Measurements from ENCODE around the gene TGFB1.
A peak's percentile ranks its signal among the peaks of the same experiment; 100 is the strongest.

TGFB1 gene

DNA sequence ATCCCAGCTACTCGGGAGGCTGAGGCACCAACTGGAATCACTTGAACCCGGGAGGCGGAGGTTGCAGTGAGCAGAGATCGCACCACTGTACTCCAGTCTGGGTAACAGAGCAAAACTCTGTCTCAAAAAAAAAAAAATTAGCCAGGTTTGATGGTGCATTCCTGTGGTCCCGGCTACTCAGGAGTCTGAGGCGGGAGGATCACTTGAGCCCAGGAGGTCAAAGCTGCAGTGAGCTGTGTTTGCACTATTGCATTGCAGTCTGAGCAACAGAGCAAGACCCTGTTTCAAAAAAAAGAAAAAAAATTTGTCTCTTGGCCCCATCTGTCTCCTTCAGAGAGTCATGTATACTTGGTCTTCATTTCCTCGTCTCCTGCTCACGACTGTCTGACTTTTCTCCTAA, 42.1 kb downstream of the TGFB1 start:
- H3K4me1 ChIP-seq (ENCODE audit: control extremely low read depth in 1 of 4, control insufficient read depth in 4 of 4, insufficient read depth in 4 of 4, low read length in 3 of 4) = peaks cover 22 to 46% (median 41%) of the 10 kb centered on the region in 4 experiments
- ChIA-PET POLR2A (interaction anchor here (0.6 to 3.6 kb wide), 3 partner anchors 9 to 169 kb away, joined by 3 to 18 read pairs (median 6); no protein-coding TSS in a partner anchor), CTCF (interaction anchor here (1.0 to 1.4 kb wide), 3 partner anchors 9 to 252 kb away, joined by 3 to 6 read pairs (median 5); no protein-coding TSS in a partner anchor)
- 98% methylated on average over 6 of the region's 8 CpGs for WGBS (ENCODE audit: insufficient coverage)
- no peaks in the 10 kb centered on the region for H3K9me3 ChIP-seq (ENCODE audit: control extremely low read depth in 1 of 5, control insufficient read depth in 4 of 5, insufficient read depth in 2 of 5, low read depth in 1 of 5, low read length in 4 of 5)
- peak overlapping the region in 1 of 7 experiments; percentile 99 for H3K4me3 ChIP-seq (ENCODE audit: control insufficient read depth in 1 of 7, extremely low read depth in 1 of 7, insufficient read depth in 4 of 7, low read depth in 2 of 7, low read length in 6 of 7)
- peaks cover 7 to 48% (median 31%) of the 10 kb centered on the region in 4 experiments for H3K36me3 ChIP-seq (ENCODE audit: control insufficient read depth in 4 of 4, insufficient read depth in 4 of 4, low read length in 3 of 4)
- DNase-seq = no peak
- H3K27me3 ChIP-seq (replicated peaks in 2 of 5; ENCODE audit: control insufficient read depth in 4 of 5, insufficient read depth in 5 of 5, low read length in 4 of 5) = no peaks in the 10 kb centered on the region
- H3K27ac ChIP-seq (ENCODE audit: insufficient read depth in 1 of 2, low read depth in 1 of 2, low read length in 2 of 2, poor library complexity in 1 of 2, severe bottlenecking in 2 of 2) = peak overlapping the region in 1 of 2 experiments; percentile 97

GRCh38 chr19:41311072-41311471, 42.6 kb downstream of the TGFB1 start:
- Histone ChIP-seq H3K4me1 (ENCODE audit: control extremely low read depth in 1 of 4, control insufficient read depth in 4 of 4, insufficient read depth in 4 of 4, low read length in 3 of 4) (peaks cover 24 to 51% (median 47%) of the 10 kb centered on the region in 4 experiments), H3K27ac (ENCODE audit: insufficient read depth in 1 of 2, low read depth in 1 of 2, low read length in 2 of 2, poor library complexity in 1 of 2, severe bottlenecking in 2 of 2) (peak overlapping the region; percentile 94 to 97), H3K4me3 (ENCODE audit: control insufficient read depth in 1 of 7, extremely low read depth in 1 of 7, insufficient read depth in 4 of 7, low read depth in 2 of 7, low read length in 6 of 7) (peak overlapping the region in 6 of 7 experiments; percentile 72 to 99 (median 94)), H3K27me3 (replicated peaks in 2 of 5; ENCODE audit: control insufficient read depth in 4 of 5, insufficient read depth in 5 of 5, low read length in 4 of 5) (no peaks in the 10 kb centered on the region), H3K36me3 (ENCODE audit: control insufficient read depth in 4 of 4, insufficient read depth in 4 of 4, low read length in 3 of 4) (peaks cover 5 to 48% (median 30%) of the 10 kb centered on the region in 4 experiments), H3K9me3 (ENCODE audit: control extremely low read depth in 1 of 5, control insufficient read depth in 4 of 5, insufficient read depth in 2 of 5, low read depth in 1 of 5, low read length in 4 of 5) (no peaks in the 10 kb centered on the region)
- ChIA-PET CTCF (interaction anchor here (1.0 to 1.7 kb wide), 5 partner anchors 9 to 253 kb away, joined by 3 to 6 read pairs (median 4); no protein-coding TSS in a partner anchor), POLR2A (interaction anchor here (1.0 to 3.9 kb wide), 4 partner anchors 9 to 41 kb away, joined by 3 to 25 read pairs (median 10); no protein-coding TSS in a partner anchor)
- DNase-seq = no peak
- WGBS (ENCODE audit: insufficient coverage) = 79% methylated on average over 5 of the region's 5 CpGs

GRCh38 chr19:41310033-41310831, 43.5 kb downstream of the TGFB1 start, which contains the start of gene CCDC97:
Gene CCDC97 (plus strand): TSS chr19:41310172. CDS start chr19:41310311, 139 bp downstream.
- 0% methylated on average over 28 of the region's 47 CpGs for WGBS (ENCODE audit: insufficient coverage)
- H3K4me3 ChIP-seq (ENCODE audit: control insufficient read depth in 1 of 7, extremely low read depth in 1 of 7, insufficient read depth in 4 of 7, low read depth in 2 of 7, low read length in 6 of 7) = peak within 1 kb of the TSS; percentile 72 to 99 (median 94)
- peak within 1 kb of the TSS; percentile 94 to 97 for H3K27ac ChIP-seq (ENCODE audit: insufficient read depth in 1 of 2, low read depth in 1 of 2, low read length in 2 of 2, poor library complexity in 1 of 2, severe bottlenecking in 2 of 2)
- H3K27me3 ChIP-seq (replicated peaks in 2 of 5; ENCODE audit: control insufficient read depth in 4 of 5, insufficient read depth in 5 of 5, low read length in 4 of 5) = no peaks in the 10 kb centered on the region
- peak; percentile 90 to 96 (median 95) for DNase-seq
- peaks cover 5 to 50% (median 30%) of the 10 kb centered on the region in 4 experiments for H3K36me3 ChIP-seq (ENCODE audit: control insufficient read depth in 4 of 4, insufficient read depth in 4 of 4, low read length in 3 of 4)
- POLR2A ChIA-PET = interaction anchor here (0.7 to 4.5 kb wide), 6 partner anchors 12 to 46 kb away, joined by 3 to 42 read pairs (median 17); partner anchors contain the start of gene HNRNPUL1
- H3K9me3 ChIP-seq (ENCODE audit: control extremely low read depth in 1 of 5, control insufficient read depth in 4 of 5, insufficient read depth in 2 of 5, low read depth in 1 of 5, low read length in 4 of 5) = no peaks in the 10 kb centered on the region
- CTCF ChIA-PET = interaction anchor here (1.0 to 3.3 kb wide), 5 partner anchors 10 to 121 kb away, joined by 3 to 12 read pairs (median 6); no protein-coding TSS in a partner anchor
- H3K4me1 ChIP-seq (ENCODE audit: control extremely low read depth in 1 of 4, control insufficient read depth in 4 of 4, insufficient read depth in 4 of 4, low read length in 3 of 4) = peaks cover 25 to 59% (median 55%) of the 10 kb centered on the region in 4 experiments

GRCh38 chr19:41309180-41310032, 44.3 kb downstream of the TGFB1 start:
- peak overlapping the region; percentile 72 to 99 (median 94) for H3K4me3 ChIP-seq (ENCODE audit: control insufficient read depth in 1 of 7, extremely low read depth in 1 of 7, insufficient read depth in 4 of 7, low read depth in 2 of 7, low read length in 6 of 7)
- no peak for DNase-seq
- H3K36me3 ChIP-seq (ENCODE audit: control insufficient read depth in 4 of 4, insufficient read depth in 4 of 4, low read length in 3 of 4) = peaks cover 7 to 56% (median 33%) of the 10 kb centered on the region in 4 experiments
- POLR2A ChIA-PET = interaction anchor here (0.6 to 4.5 kb wide), 9 partner anchors 11 to 129 kb away, joined by 3 to 42 read pairs (median 15); partner anchors contain the start of gene HNRNPUL1
- peaks cover 26 to 68% (median 59%) of the 10 kb centered on the region in 4 experiments for H3K4me1 ChIP-seq (ENCODE audit: control extremely low read depth in 1 of 4, control insufficient read depth in 4 of 4, insufficient read depth in 4 of 4, low read length in 3 of 4)
- no peaks in the 10 kb centered on the region for H3K27me3 ChIP-seq (replicated peaks in 2 of 5; ENCODE audit: control insufficient read depth in 4 of 5, insufficient read depth in 5 of 5, low read length in 4 of 5)
- H3K9me3 ChIP-seq (ENCODE audit: control extremely low read depth in 1 of 5, control insufficient read depth in 4 of 5, insufficient read depth in 2 of 5, low read depth in 1 of 5, low read length in 4 of 5) = no peaks in the 10 kb centered on the region
- WGBS (ENCODE audit: insufficient coverage) = 5% methylated on average over 24 of the region's 26 CpGs
- peak overlapping the region; percentile 94 to 97 for H3K27ac ChIP-seq (ENCODE audit: insufficient read depth in 1 of 2, low read depth in 1 of 2, low read length in 2 of 2, poor library complexity in 1 of 2, severe bottlenecking in 2 of 2)
- CTCF ChIA-PET = interaction anchor here (0.6 to 4.0 kb wide), 22 partner anchors 9 to 263 kb away, joined by 3 to 39 read pairs (median 5); partner anchors contain the start of gene HNRNPUL1

- Histone ChIP-seq H3K27me3 (replicated peaks in 2 of 5; ENCODE audit: control insufficient read depth in 4 of 5, insufficient read depth in 5 of 5, low read length in 4 of 5) (no peaks in the 10 kb centered on the region), H3K36me3 (ENCODE audit: control insufficient read depth in 4 of 4, insufficient read depth in 4 of 4, low read length in 3 of 4) (peaks cover 12 to 62% (median 36%) of the 10 kb centered on the region in 4 experiments), H3K4me1 (ENCODE audit: control extremely low read depth in 1 of 4, control insufficient read depth in 4 of 4, insufficient read depth in 4 of 4, low read length in 3 of 4) (peaks cover 26 to 75% (median 62%) of the 10 kb centered on the region in 4 experiments), H3K9me3 (ENCODE audit: control extremely low read depth in 1 of 5, control insufficient read depth in 4 of 5, insufficient read depth in 2 of 5, low read depth in 1 of 5, low read length in 4 of 5) (no peaks in the 10 kb centered on the region), H3K27ac (ENCODE audit: insufficient read depth in 1 of 2, low read depth in 1 of 2, low read length in 2 of 2, poor library complexity in 1 of 2, severe bottlenecking in 2 of 2) (peak overlapping the region; percentile 94 to 97), H3K4me3 (ENCODE audit: control insufficient read depth in 1 of 7, extremely low read depth in 1 of 7, insufficient read depth in 4 of 7, low read depth in 2 of 7, low read length in 6 of 7) (peak overlapping the region in 5 of 7 experiments; percentile 26 to 99 (median 95))
- WGBS (ENCODE audit: insufficient coverage) = 8% methylated on average over 6 of the region's 8 CpGs
- DNase-seq = peak; percentile 89 to 95 (median 92)
- CTCF ChIA-PET = interaction anchor here (0.6 to 4.0 kb wide), 22 partner anchors 8 to 263 kb away, joined by 3 to 39 read pairs (median 5); partner anchors contain the start of gene HNRNPUL1
- POLR2A ChIA-PET = interaction anchor here (0.6 to 4.5 kb wide), 8 partner anchors 11 to 130 kb away, joined by 3 to 42 read pairs (median 16); partner anchors contain the start of gene HNRNPUL1
Measured at GRCh38 chr19:41308450-41309179, 45.1 kb downstream of the TGFB1 start.
